K562 (cell line): ENCODE data around the gene IDI2. TPM values are rescaled to one million over a fixed set of nuclear protein-coding genes. Genes with fewer than 3 reads are reported as not detected.
A peak's percentile ranks its signal among the peaks of the same experiment; 100 is the strongest.

Source experiments
- ATF3 ChIP-seq, 2 experiments: fragments of 450-650 bp in 1 of 2; sonication (generic) in 1 of 2; formaldehyde crosslinking in 1 of 2; IDR thresholded peaks in 1 of 2; conservative IDR thresholded peaks in 1 of 2; 2 replicates each; pipeline versions ENCODE4 v1.6.1 to v1.8.1; 2016 to 2023; ENCODE audit warnings: mild to moderate bottlenecking in 2 of 2, moderate library complexity in 2 of 2, inconsistent platforms in 1 of 2, missing genetic modification reagents in 1 of 2
- CEBPB ChIP-seq: fragments of 450-650 bp; IDR thresholded peaks from 2 replicates; pipeline ENCODE4 v1.6.1; 2016; ENCODE audit warnings: missing genetic modification characterization, missing compliant biosample characterization
- PATZ1 ChIP-seq: fragments of 250-450 bp; sonication (Bioruptor Pico); IDR thresholded peaks from 2 replicates; pipeline ENCODE4 v1.5.0; 2020; ENCODE audit warnings: mild to moderate bottlenecking, borderline replicate concordance
- SRSF1 ChIP-seq: fragments of 200-400 bp; formaldehyde crosslinking; IDR thresholded peaks from 2 replicates; pipeline ENCODE4 v1.6.1; 2017; ENCODE audit warnings: mild to moderate bottlenecking, low read depth, low read length, moderate library complexity
- VEZF1 ChIP-seq: fragments of 200-800 bp; sonication (Bioruptor generic); IDR thresholded peaks from 2 replicates; pipeline ENCODE4 v1.6.1; 2017; ENCODE audit warnings: missing genetic modification characterization, missing compliant biosample characterization
- YY1 ChIP-seq, 3 experiments: IDR thresholded peaks; 2 replicates each; pipeline ENCODE4 v1.6.1; 2011; ENCODE audit warnings: low read length in 2 of 3, mild to moderate bottlenecking in 2 of 3, moderate library complexity in 2 of 3, borderline replicate concordance in 1 of 3, control low read depth in 1 of 3, low read depth in 1 of 3; ENCODE audit not compliant: insufficient read depth in 3 of 3, insufficient replicate concordance in 2 of 3, control insufficient read depth in 1 of 3, insufficient read length in 1 of 3; ENCODE audit errors: extremely low read depth in 1 of 3
- ZBTB40 ChIP-seq, 2 experiments: fragments of 450-650 bp in 1 of 2; sonication (generic) in 1 of 2; formaldehyde crosslinking in 1 of 2; IDR thresholded peaks; 2 replicates each; pipeline versions ENCODE4 v1.7.1 to v1.9.0; 2016 to 2022; ENCODE audit warnings: inconsistent platforms in 1 of 2, mild to moderate bottlenecking in 1 of 2, missing genetic modification reagents in 1 of 2
- ZKSCAN8 ChIP-seq: fragments of 200-800 bp; sonication (Bioruptor generic); IDR thresholded peaks from 2 replicates; pipeline ENCODE4 v1.6.1; 2016; ENCODE audit warnings: missing genetic modification characterization, missing compliant biosample characterization
- ZNF766 ChIP-seq: fragments of 200-800 bp; sonication (Bioruptor generic); conservative IDR thresholded peaks from 2 replicates; pipeline ENCODE4 v1.6.1; 2016; ENCODE audit warnings: missing genetic modification characterization, missing compliant biosample characterization
- polyA plus RNA-seq, 8 experiments: library from polyadenylated mRNA; depleted of rRNA in 4 of 8; stranded (reverse) in 5 of 8; unstranded in 3 of 8; fragments of >200 nt; fragmentation: Nextera tagmentation in 2 of 8; fragmentation: Illumina TruSeq in 1 of 8; extraction: Ambion mirVana in 2 of 8; extraction: Trizol in 1 of 8; gene quantifications; 2 replicates each; pipeline versions ENCODE4 v1.2.1 to v1.2.3, GENCODE V29; 2011 to 2014; ENCODE audit warnings: inconsistent platforms in 1 of 8, missing spikeins in 1 of 8
- total RNA-seq, 7 experiments: library from RNA; depleted of rRNA in 6 of 7; stranded (reverse); fragments of >200 nt in 6 of 7; fragmentation: Illumina TruSeq in 2 of 7; extraction: Trizol in 2 of 7; gene quantifications; 2 replicates each; pipeline versions ENCODE4 v1.2.1 to v1.2.3, GENCODE V29; 2011 to 2021; ENCODE audit warnings: low replicate concordance in 1 of 7

IDI2 gene
- total and polyA plus RNA-seq, 9 of the 15 experiments (the other 6 are each of a cell fraction or from before 2014, with no cell fraction given) = not detected

- TF ChIP-seq VEZF1 = peak; percentile 26; the same call in 1 of the 2 replicates
- TF ChIP-seq YY1 (IDR thresholded peaks at IDR 0.05; ENCODE audit: borderline replicate concordance in 1 of 3, control insufficient read depth in 1 of 3, extremely low read depth in 1 of 3, insufficient read depth in 3 of 3, insufficient read length in 1 of 3, insufficient replicate concordance in 2 of 3, low read depth in 1 of 3, low read length in 2 of 3) = peak in 2 of 3 experiments; percentile 44 to 66
- no peak for TF ChIP-seq CEBPB (tag)
- TF ChIP-seq ATF3 (IDR thresholded peaks at IDR 0.05) = 0 out of 2 replicates have a peak, but pooled peaks have one; percentile 16
- TF ChIP-seq ATF3 (CRISPR knock-in tag; conservative IDR thresholded peaks at IDR 0.05) = no peak
- TF ChIP-seq PATZ1 = no peak
- peak; percentile 89; the same call in 1 of the 2 replicates for TF ChIP-seq SRSF1
- TF ChIP-seq ZKSCAN8 (CRISPR knock-in tag) = no peak
- peak; percentile 98 for TF ChIP-seq ZBTB40 (IDR thresholded peaks at IDR 0.05)
- no peak for TF ChIP-seq ZBTB40 (CRISPR knock-in tag; IDR thresholded peaks at IDR 0.05)
- TF ChIP-seq ZNF766 (CRISPR knock-in tag) = 0 out of 2 replicates have a peak, but pooled peaks have one; percentile 5
Observed at GRCh38 chr10:987870-988666, 37.6 kb downstream of the IDI2 start, which contains the start of gene GTPBP4 (continued).
